ENCODE measurements around the gene PTPN6. TPM values are rescaled to one million over a fixed set of nuclear protein-coding genes. Genes with fewer than 3 reads are reported as not detected.

PTPN6 gene
- total and polyA plus RNA-seq, 2 of the 8 experiments (the other 6 are each of a cell fraction or from before 2014, with no cell fraction given): 16.3 to 28.4 TPM

- Histone ChIP-seq H3K79me2 (ENCODE audit: control insufficient read depth in 1 of 2, insufficient read depth in 2 of 2, low read length in 2 of 2) (no peaks in the 10 kb centered on the region; a peak in 1 of 4 replicates), H3K23ac (ENCODE audit: insufficient read length) (no peak overlapping the region), H3K4me3 (ENCODE audit: extremely low read depth in 1 of 4, insufficient read depth in 2 of 4, low read depth in 3 of 4, low read length in 4 of 4) (no peak overlapping the region), H2BK5ac (ENCODE audit: low read depth, low read length) (no peak overlapping the region), H3K14ac (ENCODE audit: insufficient read length) (no peak overlapping the region), H3K36me3 (ENCODE audit: control insufficient read depth in 2 of 4, insufficient read depth in 4 of 4, low read length in 3 of 4) (peaks cover 0 to 8% (median 0%) of the 10 kb centered on the region in 4 experiments; a peak in 4 of 8 replicates), H4K20me1 (replicated peaks in 1 of 2; ENCODE audit: control insufficient read depth in 1 of 2, insufficient read depth in 2 of 2, low read length in 2 of 2) (peaks cover 0 to 6% of the 10 kb centered on the region in 2 experiments), H3K4ac (replicated peaks; ENCODE audit: insufficient read length, low read depth, low read length) (no peak overlapping the region), H3K23me2 (ENCODE audit: low read depth, low read length) (no peaks in the 10 kb centered on the region), H3K4me2 (ENCODE audit: insufficient read depth in 1 of 2, low read depth in 2 of 2, low read length in 2 of 2) (no peak overlapping the region), H3K9me3 (ENCODE audit: insufficient read depth in 2 of 2, low read depth in 1 of 2, low read length in 1 of 2) (no peaks in the 10 kb centered on the region), H4K8ac (ENCODE audit: extremely low read depth, insufficient read depth, low read length) (no peak overlapping the region), H4K91ac (replicated peaks; ENCODE audit: insufficient read length, low read length) (no peak overlapping the region), H3K18ac (ENCODE audit: extremely low read depth, low read length) (no peak overlapping the region), H3K27me3 (replicated peaks in 1 of 4; ENCODE audit: control insufficient read depth in 3 of 4, extremely low read depth in 1 of 4, insufficient read depth in 3 of 4, low read length in 3 of 4) (no peaks in the 10 kb centered on the region), H2BK20ac (ENCODE audit: low read length) (no peak overlapping the region), H3K27ac (ENCODE audit: low read depth, low read length) (no peak overlapping the region), H3K79me1 (ENCODE audit: low read depth, low read length) (no peaks in the 10 kb centered on the region), H3K9ac (replicated peaks in 1 of 4; ENCODE audit: extremely low read depth in 1 of 4, low read depth in 3 of 4, low read length in 3 of 4) (no peak overlapping the region), H2BK15ac (ENCODE audit: low read length) (no peak overlapping the region), H3K4me1 (replicated peaks in 1 of 4; ENCODE audit: control insufficient read depth in 3 of 4, insufficient read depth in 4 of 4, low read length in 3 of 4) (no peaks in the 10 kb centered on the region), H2BK12ac (ENCODE audit: low read depth, low read length) (no peak overlapping the region), H4K5ac (ENCODE audit: insufficient read length, low read depth, low read length) (no peak overlapping the region), H2AFZ (ENCODE audit: low read length) (no peak overlapping the region), H2AK5ac (ENCODE audit: low read depth, low read length) (no peak overlapping the region), H3K56ac (replicated peaks; ENCODE audit: insufficient read length, low read depth, low read length) (no peak overlapping the region), H2BK120ac (replicated peaks; ENCODE audit: low read depth, low read length) (no peak overlapping the region)
- no peak for FAIRE-seq
- no peak for DNase-seq (ENCODE audit: low read depth in 1 of 2, low spot score in 2 of 2)
- CTCF ChIA-PET (ENCODE audit: partially characterized antibody): no interaction called here
- POLR2A ChIA-PET (ENCODE audit: partially characterized antibody): interaction anchor here (0.9 to 1.4 kb wide), 3 partner anchors 13 to 87 kb away, joined by 3 read pairs; no protein-coding TSS in a partner anchor
- no peak for TF ChIP-seq CREB1 (IDR thresholded peaks at IDR 0.05)
- no peak for TF ChIP-seq NANOG (IDR thresholded peaks at IDR 0.05; ENCODE audit: insufficient read depth, low read depth, low read length, poor library complexity, severe bottlenecking)
- no peak for TF ChIP-seq E2F6 (IDR thresholded peaks at IDR 0.05)
- no peak for TF ChIP-seq MAFK (IDR thresholded peaks at IDR 0.05; ENCODE audit: low read depth, low read length)
- TF ChIP-seq CTBP2 (IDR thresholded peaks at IDR 0.05; ENCODE audit: borderline replicate concordance, insufficient read depth, insufficient read length, low read length): no peak
Measured at GRCh38 chr12:7009512-7009911, 58.4 kb downstream of the PTPN6 start.
